Breast epithelium (tissue), 4 donors: ENCODE data around the gene ENAH. TPM values are rescaled to one million over a fixed set of nuclear protein-coding genes. Genes with fewer than 3 reads are reported as not detected.
A peak's percentile ranks its signal among the peaks of the same experiment; 100 is the strongest.
"Not testable (repeated sequence)": the region's sequence is repeated elsewhere in the genome, so short reads cannot be mapped to it uniquely, and the experiment has no call there.

Experiments used
- DNase-seq, 2 donors: peaks; one replicate each; pipeline ENCODE4 v3.0.0-alpha.2; 2019; ENCODE audit warnings: low spot score in 2 of 2
- H3K27ac ChIP-seq, 2 donors: fragments of 200-600 bp; sonication (generic) in 1 of 2; one replicate each; pipeline ENCODE4 v1.5.1; 2016 to 2019; ENCODE audit warnings: mild to moderate bottlenecking in 1 of 2
- H3K27me3 ChIP-seq, 2 donors: fragments of 200-600 bp; sonication (generic) in 1 of 2; one replicate each; pipeline versions ENCODE4 v1.5.1 to v1.6.0; 2017 to 2019; ENCODE audit warnings: control low read depth in 1 of 2, mild to moderate bottlenecking in 1 of 2
- H3K36me3 ChIP-seq: fragments of 200-600 bp; one replicate; pipeline ENCODE4 v1.5.1; 2019
- H3K4me1 ChIP-seq, 2 donors: fragments of 200-600 bp; sonication (generic); one replicate each; pipeline ENCODE4 v1.5.1; 2016 to 2019; ENCODE audit warnings: control low read depth in 1 of 2
- H3K4me3 ChIP-seq, 3 donors: fragments of 200-600 bp; sonication (generic); 1 replicate in 2 of 3; 2 replicates in 1 of 3; pipeline ENCODE4 v1.5.1; 2016 to 2019; ENCODE audit warnings: mild to moderate bottlenecking in 3 of 3, moderate library complexity in 2 of 3
- H3K9me3 ChIP-seq, 2 donors: fragments of 200-600 bp; sonication (generic) in 1 of 2; one replicate each; pipeline ENCODE4 v1.5.1; 2016 to 2019; ENCODE audit warnings: control low read depth in 1 of 2
- POLR2A ChIP-seq: fragments of 450-650 bp; IDR thresholded peaks from one replicate; pipeline ENCODE4 v1.6.1; 2016; ENCODE audit warnings: antibody characterized with exemption, mild to moderate bottlenecking, moderate library complexity
- POLR2AphosphoS5 ChIP-seq, 3 donors: sonication (generic); formaldehyde crosslinking; IDR thresholded peaks; one replicate each; pipeline ENCODE4 v1.6.1; 2017; ENCODE audit warnings: antibody characterized with exemption in 3 of 3
- intact Hi-C: fragments of 100-400 bp; cut with DNase I; formaldehyde crosslinking; loops from one replicate; pipeline ENCODE4 v1.15.1; 2023; ENCODE audit warnings: low total_unique reads
- total RNA-seq, 3 donors: library from RNA; depleted of rRNA; stranded (reverse); fragments of >200 nt; gene quantifications; one replicate each; pipeline ENCODE4 v1.1.0, GENCODE V29; 2016
- TF ChIP-seq, protein P1 (sequence below), 3 donors: fragments of 450-650 bp; IDR thresholded peaks; one replicate each; pipeline ENCODE4 v1.5.1; 2016 to 2017; ENCODE audit warnings: antibody characterized with exemption in 3 of 3, mild to moderate bottlenecking in 3 of 3, moderate library complexity in 3 of 3

Gene ENAH
- total RNA-seq, 3 donors from 2014 or later = 36.2 to 62.9 (median 48.2) TPM

- intact Hi-C loops = no loop called here
- H3K4me1 ChIP-seq = peaks cover 0 to 18% of the 10 kb centered on the region in 2 donors
- DNase-seq = no peak
- H3K4me3 ChIP-seq = no peak overlapping the region
- no peaks in the 10 kb centered on the region for H3K27me3 ChIP-seq
- H3K36me3 ChIP-seq = no peaks in the 10 kb centered on the region
- H3K27ac ChIP-seq = peak overlapping the region in 1 of 2 donors; percentile 21
- TF ChIP-seq, protein P1, sequence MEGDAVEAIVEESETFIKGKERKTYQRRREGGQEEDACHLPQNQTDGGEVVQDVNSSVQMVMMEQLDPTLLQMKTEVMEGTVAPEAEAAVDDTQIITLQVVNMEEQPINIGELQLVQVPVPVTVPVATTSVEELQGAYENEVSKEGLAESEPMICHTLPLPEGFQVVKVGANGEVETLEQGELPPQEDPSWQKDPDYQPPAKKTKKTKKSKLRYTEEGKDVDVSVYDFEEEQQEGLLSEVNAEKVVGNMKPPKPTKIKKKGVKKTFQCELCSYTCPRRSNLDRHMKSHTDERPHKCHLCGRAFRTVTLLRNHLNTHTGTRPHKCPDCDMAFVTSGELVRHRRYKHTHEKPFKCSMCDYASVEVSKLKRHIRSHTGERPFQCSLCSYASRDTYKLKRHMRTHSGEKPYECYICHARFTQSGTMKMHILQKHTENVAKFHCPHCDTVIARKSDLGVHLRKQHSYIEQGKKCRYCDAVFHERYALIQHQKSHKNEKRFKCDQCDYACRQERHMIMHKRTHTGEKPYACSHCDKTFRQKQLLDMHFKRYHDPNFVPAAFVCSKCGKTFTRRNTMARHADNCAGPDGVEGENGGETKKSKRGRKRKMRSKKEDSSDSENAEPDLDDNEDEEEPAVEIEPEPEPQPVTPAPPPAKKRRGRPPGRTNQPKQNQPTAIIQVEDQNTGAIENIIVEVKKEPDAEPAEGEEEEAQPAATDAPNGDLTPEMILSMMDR (IDR thresholded peaks at IDR 0.05) = no peak
- no peak for TF ChIP-seq POLR2AphosphoS5 (IDR thresholded peaks at IDR 0.05)
- no peak for TF ChIP-seq POLR2A
- no peaks in the 10 kb centered on the region for H3K9me3 ChIP-seq
Measured at GRCh38 chr1:225695578-225696337, 42.8 kb upstream of the ENAH start.

DNA sequence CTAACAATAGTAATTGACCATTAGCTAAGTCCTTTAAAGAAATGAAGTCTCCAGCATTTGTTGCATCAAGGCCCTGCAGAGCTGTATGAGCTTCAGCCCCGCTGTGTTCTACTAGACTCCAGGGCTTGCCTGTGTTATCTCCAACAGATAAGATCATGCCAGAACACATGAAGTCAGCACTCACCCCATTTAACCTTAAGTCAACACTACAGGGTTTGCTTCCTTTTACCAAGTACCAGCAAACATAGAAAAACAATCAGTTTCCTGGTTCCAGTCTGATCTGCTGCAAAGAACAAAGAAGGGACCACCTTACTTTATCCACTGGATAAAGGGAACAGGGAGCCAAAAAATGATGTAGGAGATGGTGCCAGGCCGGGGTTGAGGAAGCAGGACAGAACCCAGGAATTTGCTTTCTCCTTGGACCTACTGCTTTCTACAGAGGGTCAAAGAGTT lies 41.3 kb upstream of the ENAH start:
- Histone ChIP-seq H3K27ac (peak overlapping the region in 1 of 2 donors; percentile 21), H3K4me1 (peaks cover 0 to 7% of the 10 kb centered on the region in 2 donors), H3K36me3 (no peaks in the 10 kb centered on the region), H3K9me3 (no peaks in the 10 kb centered on the region), H3K4me3 (no peak overlapping the region), H3K27me3 (no peaks in the 10 kb centered on the region)
- no peak for DNase-seq
- TF ChIP-seq POLR2AphosphoS5 (IDR thresholded peaks at IDR 0.05) (no peak), POLR2A (no peak)
- TF ChIP-seq, protein P1 (IDR thresholded peaks at IDR 0.05) = no peak
- intact Hi-C loops = no loop called here

- DNase-seq, H3K4me1 ChIP-seq, H3K4me3 ChIP-seq, H3K27me3 ChIP-seq, H3K27ac ChIP-seq, H3K9me3 ChIP-seq, H3K36me3 ChIP-seq, intact Hi-C loops: not testable (repeated sequence)
Measured at GRCh38 chr1:225693697-225694096, 40.8 kb upstream of the ENAH start.

GRCh38 chr1:225693085-225693696 lies 40.3 kb upstream of the ENAH start:
- Histone ChIP-seq H3K4me1 (peaks cover 0 to 7% of the 10 kb centered on the region in 2 donors), H3K27me3 (no peaks in the 10 kb centered on the region), H3K27ac (no peak overlapping the region), H3K9me3 (no peaks in the 10 kb centered on the region), H3K4me3 (no peak overlapping the region), H3K36me3 (no peaks in the 10 kb centered on the region)
- TF ChIP-seq POLR2A (no peak), POLR2AphosphoS5 (IDR thresholded peaks at IDR 0.05) (no peak)
- TF ChIP-seq, protein P1 (IDR thresholded peaks at IDR 0.05) = no peak
- intact Hi-C loops = no loop called here
- no peak for DNase-seq

DNA sequence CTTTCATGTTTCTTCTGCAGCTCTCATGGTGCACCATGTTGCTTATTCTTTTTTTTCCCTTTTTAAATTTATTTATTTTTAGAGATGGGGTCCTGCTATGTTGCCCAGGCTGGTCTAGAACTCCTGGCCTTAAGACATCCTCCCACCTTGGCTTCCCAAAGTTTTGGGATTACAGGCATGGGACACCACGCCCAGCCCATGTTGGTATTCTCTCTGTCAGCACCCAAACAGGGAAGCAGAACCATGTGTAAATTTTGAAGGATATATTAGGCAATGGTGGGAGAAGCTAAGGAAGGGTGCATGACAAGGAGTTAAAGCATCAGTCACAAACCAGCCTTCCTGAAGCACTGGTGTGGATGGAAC lies 39.6 kb upstream of the ENAH start:
- H3K4me1 ChIP-seq = peaks cover 0 to 7% of the 10 kb centered on the region in 2 donors
- H3K36me3 ChIP-seq = no peaks in the 10 kb centered on the region
- no peak for DNase-seq
- no peaks in the 10 kb centered on the region for H3K27me3 ChIP-seq
- TF ChIP-seq POLR2A = no peak
- TF ChIP-seq, protein P1 (IDR thresholded peaks at IDR 0.05) = no peak
- TF ChIP-seq POLR2AphosphoS5 (IDR thresholded peaks at IDR 0.05) = no peak
- no peak overlapping the region for H3K4me3 ChIP-seq
- intact Hi-C loops = no loop called here
- H3K9me3 ChIP-seq = no peaks in the 10 kb centered on the region
- H3K27ac ChIP-seq = no peak overlapping the region
